ENCODE results near the gene KRT78.

DNA sequence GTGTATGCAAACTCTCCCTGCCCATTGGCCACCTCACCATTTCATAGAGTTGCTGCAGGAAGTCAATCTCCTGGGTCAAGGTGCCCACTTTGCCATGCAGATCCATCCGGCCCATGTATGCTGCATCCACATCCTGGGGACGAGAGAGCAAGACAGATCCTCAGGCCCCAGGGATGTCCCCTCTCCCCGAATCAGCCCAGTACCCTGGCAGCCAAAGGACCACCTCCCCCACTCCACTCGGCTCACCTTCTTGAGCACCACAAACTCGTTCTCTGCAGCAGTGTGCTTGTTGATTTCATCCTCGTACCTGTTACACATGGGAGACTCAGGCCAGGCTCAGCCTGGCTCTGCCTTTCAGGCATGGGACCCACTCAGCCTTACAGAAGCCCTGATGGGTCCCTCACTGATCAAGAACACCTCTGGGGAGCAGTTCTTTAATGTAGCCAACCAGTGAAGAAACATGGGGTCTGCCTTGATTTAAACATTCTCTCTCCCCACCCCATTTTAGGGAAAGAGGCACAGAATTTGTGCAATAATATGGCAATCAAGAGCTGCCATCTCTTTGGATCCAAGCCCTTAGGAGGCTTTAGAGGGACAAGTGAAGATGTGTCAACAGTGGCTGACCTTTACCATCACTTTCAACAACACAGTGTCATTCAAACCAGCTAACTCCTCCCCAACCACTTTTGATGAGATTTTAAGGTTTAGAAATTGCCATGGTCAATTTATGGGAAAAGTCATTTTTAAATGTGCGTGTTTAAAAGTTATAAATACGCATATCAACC, 18.6 kb downstream of the KRT78 start:
- TF ChIP-seq, protein P1, sequence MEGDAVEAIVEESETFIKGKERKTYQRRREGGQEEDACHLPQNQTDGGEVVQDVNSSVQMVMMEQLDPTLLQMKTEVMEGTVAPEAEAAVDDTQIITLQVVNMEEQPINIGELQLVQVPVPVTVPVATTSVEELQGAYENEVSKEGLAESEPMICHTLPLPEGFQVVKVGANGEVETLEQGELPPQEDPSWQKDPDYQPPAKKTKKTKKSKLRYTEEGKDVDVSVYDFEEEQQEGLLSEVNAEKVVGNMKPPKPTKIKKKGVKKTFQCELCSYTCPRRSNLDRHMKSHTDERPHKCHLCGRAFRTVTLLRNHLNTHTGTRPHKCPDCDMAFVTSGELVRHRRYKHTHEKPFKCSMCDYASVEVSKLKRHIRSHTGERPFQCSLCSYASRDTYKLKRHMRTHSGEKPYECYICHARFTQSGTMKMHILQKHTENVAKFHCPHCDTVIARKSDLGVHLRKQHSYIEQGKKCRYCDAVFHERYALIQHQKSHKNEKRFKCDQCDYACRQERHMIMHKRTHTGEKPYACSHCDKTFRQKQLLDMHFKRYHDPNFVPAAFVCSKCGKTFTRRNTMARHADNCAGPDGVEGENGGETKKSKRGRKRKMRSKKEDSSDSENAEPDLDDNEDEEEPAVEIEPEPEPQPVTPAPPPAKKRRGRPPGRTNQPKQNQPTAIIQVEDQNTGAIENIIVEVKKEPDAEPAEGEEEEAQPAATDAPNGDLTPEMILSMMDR (conservative IDR thresholded peaks at IDR 0.05; ENCODE audit: low read length) = no peak
- TF ChIP-seq EZH2phosphoT487 (IDR thresholded peaks at IDR 0.05; ENCODE audit: borderline replicate concordance) = no peak
